AG04449 (cell line): ENCODE data around the gene KRTAP10-5.
"Not testable (repeated sequence)": the region's sequence is repeated elsewhere in the genome, so short reads cannot be mapped to it uniquely, and the experiment has no call there.

ENCODE experiments used
- CTCF ChIA-PET: fragments of 350-600 bp; formaldehyde crosslinking; extraction: SDS; loops from one replicate; lab custom pipeline; 2021; ENCODE audit warnings: antibody characterized with exemption; lab: Yijun Ruan, JAX
- POLR2A ChIA-PET: fragments of 400-600, 350-600 bp; formaldehyde crosslinking; extraction: SDS; loops from one replicate; lab custom pipeline; 2020; ENCODE audit warnings: antibody characterized with exemption, inconsistent platforms; lab: Yijun Ruan, JAX
- DNase-seq: peaks from one replicate; pipeline ENCODE4 v3.0.0-alpha.2; 2010; ENCODE audit warnings: low read depth, low spot score
- H3K4me3 ChIP-seq: 2 replicates; pipeline ENCODE4 v1.5.1; 2011; ENCODE audit warnings: low read depth, mild to moderate bottlenecking, control low read depth, low read length
- TF ChIP-seq, protein P1 (sequence below): IDR thresholded peaks from one replicate; pipeline ENCODE4 v1.5.1; 2011; ENCODE audit warnings: mild to moderate bottlenecking, moderate library complexity, low read length, control low read depth, inconsistent platforms; ENCODE audit not compliant: insufficient read depth; ENCODE audit errors: missing control alignments

The KRTAP10-5 gene

DNA sequence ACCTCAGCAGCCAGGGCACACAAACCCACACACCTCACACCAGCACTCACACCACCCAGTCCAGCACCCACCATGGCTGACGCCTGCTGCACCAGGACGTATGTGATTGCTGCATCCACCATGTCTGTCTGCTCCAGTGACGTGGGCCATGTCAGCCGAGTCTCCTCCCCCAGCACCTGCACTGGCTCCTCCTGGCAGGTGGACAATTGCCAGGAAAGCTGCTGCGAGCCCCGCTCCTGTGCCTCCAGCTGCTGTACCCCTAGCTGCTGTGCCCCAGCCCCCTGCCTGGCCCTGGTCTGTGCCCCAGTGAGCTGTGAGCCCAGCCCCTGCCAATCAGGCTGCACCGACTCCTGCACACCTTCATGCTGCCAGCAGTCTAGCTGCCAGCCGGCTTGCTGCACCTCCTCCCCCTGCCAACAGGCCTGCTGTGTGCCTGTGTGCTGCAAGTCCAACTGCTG, 31.7 kb upstream of the KRTAP10-5 start, which contains the start of gene KRTAP10-8:
Gene KRTAP10-8 (plus strand): TSS at position 51 of the 458 bp plus-strand sequence. CDS start 22 bp downstream, at position 73.
- no peak for DNase-seq
- TF ChIP-seq, protein P1, sequence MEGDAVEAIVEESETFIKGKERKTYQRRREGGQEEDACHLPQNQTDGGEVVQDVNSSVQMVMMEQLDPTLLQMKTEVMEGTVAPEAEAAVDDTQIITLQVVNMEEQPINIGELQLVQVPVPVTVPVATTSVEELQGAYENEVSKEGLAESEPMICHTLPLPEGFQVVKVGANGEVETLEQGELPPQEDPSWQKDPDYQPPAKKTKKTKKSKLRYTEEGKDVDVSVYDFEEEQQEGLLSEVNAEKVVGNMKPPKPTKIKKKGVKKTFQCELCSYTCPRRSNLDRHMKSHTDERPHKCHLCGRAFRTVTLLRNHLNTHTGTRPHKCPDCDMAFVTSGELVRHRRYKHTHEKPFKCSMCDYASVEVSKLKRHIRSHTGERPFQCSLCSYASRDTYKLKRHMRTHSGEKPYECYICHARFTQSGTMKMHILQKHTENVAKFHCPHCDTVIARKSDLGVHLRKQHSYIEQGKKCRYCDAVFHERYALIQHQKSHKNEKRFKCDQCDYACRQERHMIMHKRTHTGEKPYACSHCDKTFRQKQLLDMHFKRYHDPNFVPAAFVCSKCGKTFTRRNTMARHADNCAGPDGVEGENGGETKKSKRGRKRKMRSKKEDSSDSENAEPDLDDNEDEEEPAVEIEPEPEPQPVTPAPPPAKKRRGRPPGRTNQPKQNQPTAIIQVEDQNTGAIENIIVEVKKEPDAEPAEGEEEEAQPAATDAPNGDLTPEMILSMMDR: no peak
- ChIA-PET CTCF (no interaction called here), POLR2A (no interaction called here)
- H3K4me3 ChIP-seq: no peak within 1 kb of the TSS

DNA sequence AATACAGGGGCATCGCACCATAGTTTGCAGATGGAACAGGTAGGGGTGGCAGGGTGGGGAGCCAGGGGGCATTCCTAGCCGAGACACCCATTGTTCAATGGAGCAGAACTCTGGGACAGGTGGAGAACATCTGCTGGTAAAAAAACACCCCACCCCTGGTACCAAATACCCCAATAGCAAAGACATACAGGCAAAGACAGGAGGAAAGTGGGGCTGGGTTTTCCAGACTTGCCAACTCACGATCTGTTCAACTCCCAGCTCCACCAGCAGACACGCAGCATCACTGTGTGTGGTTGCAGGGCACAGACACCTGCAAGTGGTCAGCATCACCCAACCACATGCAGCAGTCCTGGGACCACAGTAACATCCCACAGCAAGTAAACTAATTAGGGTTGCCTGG, 31.1 kb upstream of the KRTAP10-5 start:
- ChIA-PET CTCF (no interaction called here), POLR2A (no interaction called here)
- no peak overlapping the region for H3K4me3 ChIP-seq
- TF ChIP-seq, protein P1: no peak
- DNase-seq: no peak

DNA sequence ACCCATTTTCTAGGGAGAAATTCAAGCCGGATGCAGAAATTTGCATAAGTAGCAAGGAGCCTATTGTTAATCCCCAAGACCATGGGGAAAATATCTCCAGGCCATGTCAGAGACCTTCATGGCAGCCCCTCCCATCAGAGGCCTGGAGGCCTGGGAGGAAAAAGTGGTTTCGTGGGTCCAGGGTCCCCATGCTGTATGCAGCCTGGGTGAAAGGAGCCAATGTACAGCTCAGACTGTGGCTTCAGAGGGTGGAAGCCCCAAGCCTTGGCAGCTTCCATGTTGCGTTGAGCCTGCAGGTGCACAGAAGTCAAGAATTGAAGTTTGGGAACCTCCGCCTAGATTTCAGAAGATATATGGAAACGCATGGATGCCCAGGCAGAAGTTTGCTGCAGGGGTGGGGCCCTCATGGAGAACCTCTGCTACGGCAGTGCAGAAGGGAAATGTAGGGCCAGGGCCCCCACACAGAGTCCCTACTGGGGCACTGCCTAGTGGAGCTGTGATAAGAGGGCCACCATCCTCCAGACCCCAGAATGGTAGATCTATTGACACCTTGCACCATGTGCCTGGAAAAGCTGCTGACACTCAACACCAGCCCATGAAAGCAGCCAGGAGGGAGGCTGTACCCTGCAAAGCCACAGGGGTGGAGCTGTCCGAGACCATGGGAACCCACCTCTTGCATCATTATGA, 29.9 kb upstream of the KRTAP10-5 start:
- POLR2A ChIA-PET, H3K4me3 ChIP-seq, DNase-seq, CTCF ChIA-PET: not testable (repeated sequence)

DNA sequence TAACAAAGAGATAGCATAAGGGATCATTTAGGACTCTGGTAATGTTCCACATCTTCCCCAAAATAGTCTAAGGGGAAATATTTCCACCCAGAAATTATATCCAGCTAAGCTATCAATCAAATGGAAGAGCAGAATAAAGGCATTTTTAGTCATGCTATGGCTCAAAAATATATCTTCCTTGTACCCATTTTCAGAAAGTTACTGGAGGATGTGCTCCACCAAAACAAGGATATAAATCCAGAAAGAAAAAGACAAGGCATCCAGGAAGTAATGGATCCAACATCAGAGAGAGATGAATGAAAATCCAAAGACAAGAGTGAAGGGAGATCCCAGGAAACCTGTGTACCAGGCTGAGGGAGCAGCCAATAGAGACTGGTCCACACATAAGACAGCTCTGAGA, 28.8 kb upstream of the KRTAP10-5 start:
- no peak overlapping the region for H3K4me3 ChIP-seq
- no peak for DNase-seq
- POLR2A ChIA-PET: no interaction called here
- TF ChIP-seq, protein P1: no peak
- CTCF ChIA-PET: no interaction called here

DNA sequence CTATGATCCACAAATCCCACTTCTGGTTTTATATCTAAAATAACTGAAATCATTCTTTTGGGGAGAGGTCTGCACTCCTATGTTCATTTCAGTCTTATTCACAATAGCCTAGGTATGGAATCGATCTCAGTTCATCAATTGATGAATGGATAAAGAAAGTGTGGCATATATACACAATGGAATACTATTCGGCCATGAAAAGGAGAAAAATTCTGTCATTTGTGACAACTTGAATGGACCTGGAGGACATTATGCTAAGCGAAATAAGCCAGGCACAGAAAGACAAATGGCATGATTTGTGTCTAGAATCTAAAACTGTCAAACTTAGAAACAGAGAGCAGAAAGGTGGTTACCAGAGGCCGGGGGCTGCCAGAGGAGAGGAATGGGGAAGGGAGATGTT, 26.1 kb upstream of the KRTAP10-5 start:
- H3K4me3 ChIP-seq: no peak overlapping the region
- POLR2A ChIA-PET: no interaction called here
- TF ChIP-seq, protein P1: no peak
- no peak for DNase-seq
- CTCF ChIA-PET: no interaction called here

DNA sequence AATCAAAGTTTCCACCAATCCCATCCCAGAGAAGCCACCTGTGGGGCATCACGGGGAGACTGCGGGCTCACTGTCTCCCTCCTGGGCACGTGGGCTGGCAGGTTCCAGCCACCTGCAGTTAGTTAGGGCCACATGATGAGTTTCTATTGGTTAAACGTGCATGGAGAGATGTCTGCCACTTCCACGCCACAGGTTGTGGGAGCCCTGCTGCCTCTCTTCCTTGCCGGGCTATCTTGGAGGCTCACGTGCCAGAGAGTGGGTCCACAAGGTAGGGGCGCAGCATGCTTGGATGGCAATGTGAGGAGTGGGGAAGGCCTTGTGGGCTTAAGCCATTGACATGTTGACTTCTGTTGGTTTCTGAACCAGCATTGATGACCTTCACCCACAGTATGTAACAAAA, 23.5 kb upstream of the KRTAP10-5 start:
- no peak for DNase-seq
- CTCF ChIA-PET: no interaction called here
- POLR2A ChIA-PET: no interaction called here
- no peak overlapping the region for H3K4me3 ChIP-seq
- TF ChIP-seq, protein P1: no peak
